Retinal pigment epithelial cell (primary cell): ENCODE results near the gene PRORP.
"Not testable (repeated sequence)": the region's sequence is repeated elsewhere in the genome, so short reads cannot be mapped to it uniquely, and the experiment has no call there.

Experiments used
- DNase-seq: peaks from one replicate; pipeline ENCODE4 v3.0.0-alpha.2; 2010; ENCODE audit warnings: low read depth
- H3K4me3 ChIP-seq: 2 replicates; pipeline ENCODE4 v1.5.1; 2011; ENCODE audit warnings: mild to moderate bottlenecking, low read length, control low read depth, moderate library complexity
- TF ChIP-seq, protein P1 (sequence below): conservative IDR thresholded peaks from 2 replicates; pipeline ENCODE4 v1.5.1; 2011; ENCODE audit warnings: low read depth, low read length, control low read depth, inconsistent platforms

Gene PRORP

DNA sequence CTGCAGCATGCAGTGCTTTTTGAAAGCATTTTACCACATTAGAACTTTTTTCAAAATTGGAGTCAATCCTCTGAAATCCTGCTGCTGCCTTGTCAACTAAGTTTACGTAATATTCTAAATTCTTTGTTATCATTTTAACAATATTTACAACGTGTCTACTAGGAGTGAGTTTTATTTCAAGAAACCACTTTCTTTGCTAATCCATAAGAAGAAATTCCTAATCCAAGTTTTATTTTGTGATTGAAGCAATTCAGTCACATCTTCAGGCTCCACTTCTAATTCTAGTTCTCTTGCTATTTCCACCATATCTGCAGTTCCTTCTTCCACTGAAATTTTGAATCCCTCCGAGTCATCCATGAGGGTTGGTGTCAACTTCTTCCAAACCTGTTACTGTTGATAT, 25.4 kb downstream of the PRORP start:
- TF ChIP-seq, protein P1, sequence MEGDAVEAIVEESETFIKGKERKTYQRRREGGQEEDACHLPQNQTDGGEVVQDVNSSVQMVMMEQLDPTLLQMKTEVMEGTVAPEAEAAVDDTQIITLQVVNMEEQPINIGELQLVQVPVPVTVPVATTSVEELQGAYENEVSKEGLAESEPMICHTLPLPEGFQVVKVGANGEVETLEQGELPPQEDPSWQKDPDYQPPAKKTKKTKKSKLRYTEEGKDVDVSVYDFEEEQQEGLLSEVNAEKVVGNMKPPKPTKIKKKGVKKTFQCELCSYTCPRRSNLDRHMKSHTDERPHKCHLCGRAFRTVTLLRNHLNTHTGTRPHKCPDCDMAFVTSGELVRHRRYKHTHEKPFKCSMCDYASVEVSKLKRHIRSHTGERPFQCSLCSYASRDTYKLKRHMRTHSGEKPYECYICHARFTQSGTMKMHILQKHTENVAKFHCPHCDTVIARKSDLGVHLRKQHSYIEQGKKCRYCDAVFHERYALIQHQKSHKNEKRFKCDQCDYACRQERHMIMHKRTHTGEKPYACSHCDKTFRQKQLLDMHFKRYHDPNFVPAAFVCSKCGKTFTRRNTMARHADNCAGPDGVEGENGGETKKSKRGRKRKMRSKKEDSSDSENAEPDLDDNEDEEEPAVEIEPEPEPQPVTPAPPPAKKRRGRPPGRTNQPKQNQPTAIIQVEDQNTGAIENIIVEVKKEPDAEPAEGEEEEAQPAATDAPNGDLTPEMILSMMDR: no peak
- DNase-seq: no peak

DNA sequence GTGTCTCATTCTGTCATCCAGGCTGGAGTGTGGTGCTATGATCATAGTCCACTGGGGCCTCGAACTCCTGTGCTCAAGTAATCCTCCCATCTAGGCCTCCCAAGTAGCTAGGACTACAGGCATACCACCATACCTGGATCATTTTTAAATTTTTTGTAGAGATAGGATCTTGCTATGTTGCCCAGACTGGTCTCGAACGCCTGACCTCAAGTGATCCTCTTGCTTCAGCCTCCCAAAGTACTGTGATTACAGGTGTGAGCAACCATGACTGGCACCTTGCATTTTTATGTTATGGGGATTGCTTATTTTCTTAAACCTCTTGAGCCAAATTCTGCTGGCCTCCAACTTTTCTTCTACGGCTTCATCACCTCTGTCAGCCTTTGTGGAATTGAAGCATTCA, 26.9 kb downstream of the PRORP start:
- no peak for DNase-seq
- TF ChIP-seq, protein P1: no peak
- H3K4me3 ChIP-seq: no peak overlapping the region

More for the DNA sequence above, 25.4 kb downstream of the PRORP start:
- no peak overlapping the region for H3K4me3 ChIP-seq

DNA sequence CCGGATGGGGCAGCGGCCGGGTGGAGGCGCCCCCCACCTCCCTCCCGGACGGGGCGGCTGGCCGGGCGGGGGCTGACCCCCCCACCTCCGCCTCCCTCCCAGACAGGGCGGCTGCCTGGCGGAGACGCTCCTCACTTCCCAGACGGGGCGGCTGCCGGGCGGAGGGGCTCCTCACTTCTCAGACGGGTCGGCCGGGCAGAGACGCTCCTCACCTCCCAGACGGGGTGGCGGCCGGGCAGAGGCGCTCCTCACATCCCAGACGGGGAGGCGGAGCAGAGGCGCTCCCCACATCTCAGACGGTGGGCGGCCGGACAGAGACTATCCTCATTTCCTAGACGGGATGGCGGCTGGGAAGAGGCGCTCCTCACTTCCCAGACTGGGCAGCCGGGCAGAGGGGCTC, 30.2 kb downstream of the PRORP start:
- not testable (repeated sequence) for DNase-seq, H3K4me3 ChIP-seq

DNA sequence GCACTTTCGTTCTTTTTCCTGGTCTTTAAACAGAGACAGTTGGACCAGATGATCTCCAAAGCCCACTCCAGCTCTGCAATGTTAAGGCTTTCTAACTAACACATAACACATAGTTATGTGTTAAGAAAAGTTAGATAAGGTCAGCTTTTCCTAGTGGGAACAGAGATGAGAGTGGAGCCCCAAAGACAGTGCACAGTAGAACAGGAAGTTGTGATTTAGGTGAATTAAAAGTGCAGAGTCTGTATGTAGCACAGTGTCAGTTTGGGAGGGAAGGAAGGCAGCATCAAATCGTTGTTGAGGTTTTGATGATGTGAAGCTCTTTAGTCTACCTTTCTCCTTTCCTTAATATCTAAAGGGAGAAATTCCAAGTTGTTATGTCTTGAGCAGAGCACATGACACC, 31.7 kb downstream of the PRORP start:
- no peak for DNase-seq
- no peak overlapping the region for H3K4me3 ChIP-seq
- TF ChIP-seq, protein P1: no peak

DNA sequence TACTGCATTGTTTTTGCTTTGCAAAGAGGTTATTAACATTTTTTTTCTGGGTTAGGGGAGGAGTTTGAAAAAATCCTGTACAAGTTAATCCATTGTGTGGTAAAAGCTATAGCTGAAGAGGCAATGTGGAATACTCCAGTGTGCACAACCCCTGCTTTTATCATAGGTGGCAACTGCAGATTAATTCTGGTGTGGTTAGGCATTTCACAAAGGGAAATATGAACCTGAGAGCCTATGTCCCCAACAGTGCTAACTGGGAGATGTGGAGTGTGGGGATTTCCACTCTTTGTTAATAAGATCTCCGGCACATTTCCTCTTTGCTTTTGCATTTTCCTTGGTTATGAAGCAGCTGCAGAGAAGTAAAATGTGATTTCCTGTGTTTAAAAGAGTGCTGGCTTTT, 33.6 kb downstream of the PRORP start:
- H3K4me3 ChIP-seq: no peak overlapping the region
- TF ChIP-seq, protein P1: no peak
- no peak for DNase-seq

DNA sequence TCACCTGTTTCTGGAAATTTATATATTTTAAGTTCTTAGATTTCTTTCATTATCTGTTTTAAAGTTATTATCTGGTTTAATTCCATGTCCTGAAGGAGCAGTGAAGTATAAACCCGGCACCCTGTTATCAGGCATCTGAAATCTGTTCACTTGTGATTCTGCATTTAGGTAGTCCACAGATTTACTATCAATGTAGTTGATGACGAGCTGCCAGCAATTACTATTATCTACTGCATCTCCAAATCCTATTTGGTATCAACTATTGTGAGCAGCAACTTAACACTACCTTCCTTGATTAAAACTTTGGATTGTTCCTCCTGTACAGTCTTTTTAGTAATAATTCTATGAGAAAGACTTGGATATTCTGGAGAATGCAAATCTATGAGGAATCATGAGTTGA, 36.1 kb downstream of the PRORP start:
- no peak for DNase-seq
- no peak overlapping the region for H3K4me3 ChIP-seq
- TF ChIP-seq, protein P1: no peak

DNA sequence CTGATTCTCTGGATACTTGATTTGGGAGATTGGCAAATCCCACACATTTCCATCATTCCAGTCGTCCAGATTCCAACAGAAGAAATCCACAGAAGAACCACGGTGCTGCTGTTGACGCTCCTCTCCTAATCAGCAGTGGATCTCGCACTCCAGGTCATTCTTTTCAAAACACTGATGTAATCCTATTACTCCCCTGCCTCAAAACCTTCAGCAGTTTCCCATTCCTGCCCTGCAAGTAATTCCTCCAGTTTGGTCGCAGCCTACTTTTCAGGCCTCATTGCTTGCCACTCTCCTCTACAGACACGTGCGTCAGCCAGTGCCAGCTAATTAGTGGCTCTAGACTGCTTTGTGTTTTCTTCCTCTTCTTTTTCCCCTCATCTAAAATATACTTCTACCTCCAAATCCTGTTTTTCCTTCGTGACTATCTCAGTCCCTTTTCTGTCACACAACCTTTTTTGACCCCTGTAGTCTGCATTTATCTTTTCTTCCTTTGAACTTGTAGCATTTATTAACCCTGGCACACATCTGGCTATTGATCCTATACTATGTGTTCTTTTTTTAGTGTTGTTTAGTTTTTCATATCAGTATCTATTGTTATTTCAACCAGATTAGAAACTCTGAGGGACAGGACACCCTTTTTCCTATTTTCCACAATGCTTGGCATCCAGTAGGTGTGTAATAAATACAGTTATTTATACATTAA, 36.8 kb downstream of the PRORP start:
- TF ChIP-seq, protein P1: no peak
- DNase-seq: peak; percentile 84
- H3K4me3 ChIP-seq: no peak overlapping the region
